ENCODE data around the gene RPTOR. TPM values are rescaled to one million over a fixed set of nuclear protein-coding genes. Genes with fewer than 3 reads are reported as not detected.
A peak's percentile ranks its signal among the peaks of the same experiment; 100 is the strongest.

Gene RPTOR
- total RNA-seq, 1 donor from 2014 or later: 32.0 TPM

DNA sequence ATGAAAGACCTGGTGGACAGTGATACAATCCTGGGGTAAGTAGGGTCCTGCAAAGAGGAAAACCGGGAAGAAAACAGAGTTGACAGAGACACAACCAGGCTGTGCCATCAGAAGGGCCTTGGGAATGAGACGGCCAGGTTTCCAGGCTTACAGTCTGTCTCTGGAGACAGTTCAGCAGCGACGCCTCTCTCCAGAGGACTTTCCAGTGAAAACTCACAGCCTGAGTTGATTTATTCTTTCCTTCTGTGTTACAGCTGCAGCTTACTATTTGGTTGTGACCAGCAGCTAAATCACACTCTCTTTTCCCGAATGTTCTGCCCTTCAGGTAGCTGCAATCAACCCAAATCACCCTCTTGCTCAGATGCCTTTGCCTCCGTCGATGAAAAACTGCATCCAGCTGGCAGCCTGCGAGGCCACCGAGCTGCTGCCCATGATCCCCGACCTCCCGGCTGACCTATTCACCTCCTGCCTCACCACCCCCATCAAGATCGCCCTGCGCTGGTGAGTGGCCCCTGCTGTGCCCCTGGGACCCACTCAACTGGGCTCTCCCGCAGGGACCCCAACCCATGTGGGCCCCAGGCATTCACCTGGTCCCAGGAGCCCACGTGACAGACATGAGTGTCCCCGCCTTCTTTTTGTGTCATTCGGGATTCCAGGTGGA is 209.2 kb downstream of the RPTOR start:
- no peak for TF ChIP-seq EZH2 (IDR thresholded peaks at IDR 0.05; ENCODE audit: insufficient read depth, low read length)
- TF ChIP-seq, protein P1, sequence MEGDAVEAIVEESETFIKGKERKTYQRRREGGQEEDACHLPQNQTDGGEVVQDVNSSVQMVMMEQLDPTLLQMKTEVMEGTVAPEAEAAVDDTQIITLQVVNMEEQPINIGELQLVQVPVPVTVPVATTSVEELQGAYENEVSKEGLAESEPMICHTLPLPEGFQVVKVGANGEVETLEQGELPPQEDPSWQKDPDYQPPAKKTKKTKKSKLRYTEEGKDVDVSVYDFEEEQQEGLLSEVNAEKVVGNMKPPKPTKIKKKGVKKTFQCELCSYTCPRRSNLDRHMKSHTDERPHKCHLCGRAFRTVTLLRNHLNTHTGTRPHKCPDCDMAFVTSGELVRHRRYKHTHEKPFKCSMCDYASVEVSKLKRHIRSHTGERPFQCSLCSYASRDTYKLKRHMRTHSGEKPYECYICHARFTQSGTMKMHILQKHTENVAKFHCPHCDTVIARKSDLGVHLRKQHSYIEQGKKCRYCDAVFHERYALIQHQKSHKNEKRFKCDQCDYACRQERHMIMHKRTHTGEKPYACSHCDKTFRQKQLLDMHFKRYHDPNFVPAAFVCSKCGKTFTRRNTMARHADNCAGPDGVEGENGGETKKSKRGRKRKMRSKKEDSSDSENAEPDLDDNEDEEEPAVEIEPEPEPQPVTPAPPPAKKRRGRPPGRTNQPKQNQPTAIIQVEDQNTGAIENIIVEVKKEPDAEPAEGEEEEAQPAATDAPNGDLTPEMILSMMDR (IDR thresholded peaks at IDR 0.05; ENCODE audit: insufficient read depth, low read depth, low read length): no peak
- Mint-ChIP-seq H3K4me3 (ENCODE audit: unreplicated experiment) (peak overlapping the region; percentile 57), H3K4me1 (ENCODE audit: low read depth, unreplicated experiment) (peaks cover 24% of the 10 kb centered on the region), H3K27me3 (ENCODE audit: low read depth, unreplicated experiment) (no peaks in the 10 kb centered on the region), H3K27ac (ENCODE audit: unreplicated experiment) (no peak overlapping the region), H3K36me3 (ENCODE audit: low read depth, unreplicated experiment) (peaks cover 18% of the 10 kb centered on the region), H3K9me3 (ENCODE audit: unreplicated experiment) (no peaks in the 10 kb centered on the region)
- DNase-seq (ENCODE audit: low read depth): no peak
- no peak overlapping the region for H2AFZ ChIP-seq (ENCODE audit: low read depth, low read length)
- H3K27ac ChIP-seq (ENCODE audit: low read depth, low read length): no peak overlapping the region
- no peaks in the 10 kb centered on the region for H3K36me3 ChIP-seq (ENCODE audit: insufficient read depth, low read length)
- no peaks in the 10 kb centered on the region for H3K79me2 ChIP-seq (ENCODE audit: insufficient read depth, low read length)
- H3K27me3 ChIP-seq (ENCODE audit: insufficient read depth, low read length): no peaks in the 10 kb centered on the region
- H3K9me3 ChIP-seq (ENCODE audit: insufficient read depth, low read depth, low read length): no peaks in the 10 kb centered on the region
- H4K20me1 ChIP-seq (ENCODE audit: insufficient read depth, low read length): no peaks in the 10 kb centered on the region
- H3K4me1 ChIP-seq (ENCODE audit: insufficient read depth, low read length): peaks cover 7% of the 10 kb centered on the region
- H3K9ac ChIP-seq (ENCODE audit: low read length): no peak overlapping the region
- H3K4me2 ChIP-seq (ENCODE audit: low read length): no peak overlapping the region
- FAIRE-seq: no peak
- no peak overlapping the region for H3K4me3 ChIP-seq (ENCODE audit: insufficient read depth, low read depth, low read length)

DNA sequence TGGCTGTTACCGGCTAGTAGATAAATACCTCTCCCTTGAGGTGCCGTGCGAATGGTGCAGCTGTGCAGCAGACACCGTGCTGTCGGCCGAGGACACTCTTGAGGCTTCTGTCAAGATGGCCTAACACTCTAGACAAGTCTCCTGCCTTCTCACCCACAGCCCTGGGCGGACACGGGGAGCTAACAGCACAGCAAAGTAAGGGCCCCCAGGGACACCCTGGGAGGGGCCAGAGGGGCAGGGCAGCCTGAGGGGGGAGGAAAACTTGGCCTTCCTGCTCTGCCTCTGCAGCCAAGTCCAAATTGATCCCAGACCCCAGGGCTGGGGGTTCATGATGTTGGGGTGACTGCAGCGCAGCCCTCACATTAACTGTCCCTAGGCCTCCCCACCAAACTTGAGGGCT is 210.2 kb downstream of the RPTOR start:
- H2AFZ ChIP-seq (ENCODE audit: low read depth, low read length): no peak overlapping the region
- H3K79me2 ChIP-seq (ENCODE audit: insufficient read depth, low read length): no peaks in the 10 kb centered on the region
- peaks cover 18% of the 10 kb centered on the region for H3K36me3 Mint-ChIP-seq (ENCODE audit: low read depth, unreplicated experiment)
- H3K27me3 ChIP-seq (ENCODE audit: insufficient read depth, low read length): no peaks in the 10 kb centered on the region
- no peak overlapping the region for H3K4me3 ChIP-seq (ENCODE audit: insufficient read depth, low read depth, low read length)
- DNase-seq (ENCODE audit: low read depth) (no peak), FAIRE-seq (no peak)
- H3K4me3 Mint-ChIP-seq (ENCODE audit: unreplicated experiment): no peak overlapping the region
- H3K27me3 Mint-ChIP-seq (ENCODE audit: low read depth, unreplicated experiment): no peaks in the 10 kb centered on the region
- TF ChIP-seq, protein P1 (IDR thresholded peaks at IDR 0.05; ENCODE audit: insufficient read depth, low read depth, low read length): no peak
- TF ChIP-seq EZH2 (IDR thresholded peaks at IDR 0.05; ENCODE audit: insufficient read depth, low read length): no peak
- peaks cover 32% of the 10 kb centered on the region for H3K4me1 Mint-ChIP-seq (ENCODE audit: low read depth, unreplicated experiment)
- H3K4me1 ChIP-seq (ENCODE audit: insufficient read depth, low read length): peaks cover 7% of the 10 kb centered on the region
- H3K27ac Mint-ChIP-seq (ENCODE audit: unreplicated experiment): no peak overlapping the region
- no peaks in the 10 kb centered on the region for H3K9me3 ChIP-seq (ENCODE audit: insufficient read depth, low read depth, low read length)
- H3K9ac ChIP-seq (ENCODE audit: low read length): no peak overlapping the region
- H3K27ac ChIP-seq (ENCODE audit: low read depth, low read length): no peak overlapping the region
- no peaks in the 10 kb centered on the region for H3K9me3 Mint-ChIP-seq (ENCODE audit: unreplicated experiment)
- no peak overlapping the region for H3K4me2 ChIP-seq (ENCODE audit: low read length)
- H4K20me1 ChIP-seq (ENCODE audit: insufficient read depth, low read length): no peaks in the 10 kb centered on the region
- no peaks in the 10 kb centered on the region for H3K36me3 ChIP-seq (ENCODE audit: insufficient read depth, low read length)

DNA sequence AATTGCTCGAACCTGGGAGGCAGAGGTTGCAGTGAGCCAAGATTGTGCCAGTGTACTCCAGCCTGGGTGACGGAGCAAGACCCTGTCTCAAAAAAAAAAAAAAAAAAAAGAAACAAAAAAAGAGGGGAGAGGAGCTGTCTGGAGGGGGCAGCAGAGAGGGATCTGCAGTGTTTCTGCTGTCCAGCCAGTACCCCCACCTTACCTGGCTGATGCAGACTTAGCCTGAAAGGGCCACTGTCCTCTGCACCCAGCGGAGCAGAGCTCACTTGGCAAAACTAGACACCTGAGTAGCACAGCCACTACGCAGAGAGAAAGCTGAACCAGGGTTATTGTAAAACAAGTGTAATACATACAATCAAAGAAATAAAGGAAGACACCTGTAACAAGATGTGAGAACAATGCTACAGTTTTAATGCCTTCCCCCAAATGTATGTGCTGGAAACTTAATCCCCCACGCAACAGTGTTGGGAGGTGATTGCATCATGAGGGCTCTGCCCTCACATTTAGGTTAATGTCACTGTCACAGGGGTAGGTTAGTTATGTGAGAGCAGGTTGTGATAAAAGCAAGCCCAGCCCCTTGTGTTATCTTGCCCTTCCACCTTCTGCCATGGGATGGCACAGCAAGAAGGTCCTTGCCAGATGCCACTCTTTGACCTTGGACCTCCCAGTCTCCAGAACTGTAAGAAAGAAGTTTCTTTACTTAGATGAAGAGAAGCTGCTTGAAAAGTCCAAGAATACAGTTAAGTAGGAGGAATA is 211.2 kb downstream of the RPTOR start:
- no peaks in the 10 kb centered on the region for H3K9me3 Mint-ChIP-seq (ENCODE audit: unreplicated experiment)
- H3K4me1 Mint-ChIP-seq (ENCODE audit: low read depth, unreplicated experiment): peaks cover 35% of the 10 kb centered on the region
- H2AFZ ChIP-seq (ENCODE audit: low read depth, low read length): no peak overlapping the region
- H3K9me3 ChIP-seq (ENCODE audit: insufficient read depth, low read depth, low read length): no peaks in the 10 kb centered on the region
- H3K4me3 ChIP-seq (ENCODE audit: insufficient read depth, low read depth, low read length): no peak overlapping the region
- no peaks in the 10 kb centered on the region for H3K27me3 ChIP-seq (ENCODE audit: insufficient read depth, low read length)
- H4K20me1 ChIP-seq (ENCODE audit: insufficient read depth, low read length): no peaks in the 10 kb centered on the region
- FAIRE-seq: no peak
- H3K36me3 Mint-ChIP-seq (ENCODE audit: low read depth, unreplicated experiment): peaks cover 18% of the 10 kb centered on the region
- no peaks in the 10 kb centered on the region for H3K27me3 Mint-ChIP-seq (ENCODE audit: low read depth, unreplicated experiment)
- H3K27ac ChIP-seq (ENCODE audit: low read depth, low read length): no peak overlapping the region
- H3K4me1 ChIP-seq (ENCODE audit: insufficient read depth, low read length): peaks cover 12% of the 10 kb centered on the region
- no peak overlapping the region for H3K27ac Mint-ChIP-seq (ENCODE audit: unreplicated experiment)
- H3K4me2 ChIP-seq (ENCODE audit: low read length): no peak overlapping the region
- no peaks in the 10 kb centered on the region for H3K36me3 ChIP-seq (ENCODE audit: insufficient read depth, low read length)
- TF ChIP-seq, protein P1 (IDR thresholded peaks at IDR 0.05; ENCODE audit: insufficient read depth, low read depth, low read length): peak; percentile 5
- no peak for TF ChIP-seq EZH2 (IDR thresholded peaks at IDR 0.05; ENCODE audit: insufficient read depth, low read length)
- no peak for DNase-seq (ENCODE audit: low read depth)
- no peaks in the 10 kb centered on the region for H3K79me2 ChIP-seq (ENCODE audit: insufficient read depth, low read length)
- H3K4me3 Mint-ChIP-seq (ENCODE audit: unreplicated experiment): no peak overlapping the region
- no peak overlapping the region for H3K9ac ChIP-seq (ENCODE audit: low read length)
